GM12801 (cell line): ENCODE data around the gene FIP1L1.

ENCODE experiments used
- CTCF ChIP-seq: IDR thresholded peaks from one replicate; pipeline ENCODE4 v1.5.1; 2011; ENCODE audit warnings: control low read depth; ENCODE audit not compliant: insufficient read length; ENCODE audit errors: extremely low read depth

Gene FIP1L1

GRCh38 chr4:53441564-53441963 is 64.1 kb downstream of the FIP1L1 start:
- no peak for TF ChIP-seq CTCF

GRCh38 chr4:53444954-53445353 is 67.5 kb downstream of the FIP1L1 start:
- TF ChIP-seq CTCF: no peak

- TF ChIP-seq CTCF: no peak
Observed at GRCh38 chr4:53450773-53451172, 73.3 kb downstream of the FIP1L1 start.

- no peak for TF ChIP-seq CTCF
Observed at GRCh38 chr4:53453385-53453784, 75.9 kb downstream of the FIP1L1 start.

DNA sequence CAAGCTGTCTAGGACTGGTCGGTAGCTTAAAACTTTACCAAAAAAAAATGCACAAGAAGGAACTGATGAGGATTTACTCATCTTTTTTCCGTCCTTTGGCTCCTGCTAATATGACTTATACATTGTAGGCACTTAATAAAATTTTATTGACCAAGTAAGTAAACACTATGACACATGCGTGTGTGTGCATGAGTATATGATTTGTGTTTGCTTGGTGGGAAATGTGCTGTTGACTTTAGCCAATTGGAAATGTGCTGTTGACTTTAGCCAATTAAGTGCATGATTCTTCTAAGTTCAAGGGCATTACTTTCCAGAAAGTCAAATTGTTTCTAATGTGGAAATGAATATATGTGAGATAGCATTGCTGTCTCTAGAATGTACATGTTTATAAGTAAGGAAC is 78.3 kb downstream of the FIP1L1 start:
- TF ChIP-seq CTCF: no peak

DNA sequence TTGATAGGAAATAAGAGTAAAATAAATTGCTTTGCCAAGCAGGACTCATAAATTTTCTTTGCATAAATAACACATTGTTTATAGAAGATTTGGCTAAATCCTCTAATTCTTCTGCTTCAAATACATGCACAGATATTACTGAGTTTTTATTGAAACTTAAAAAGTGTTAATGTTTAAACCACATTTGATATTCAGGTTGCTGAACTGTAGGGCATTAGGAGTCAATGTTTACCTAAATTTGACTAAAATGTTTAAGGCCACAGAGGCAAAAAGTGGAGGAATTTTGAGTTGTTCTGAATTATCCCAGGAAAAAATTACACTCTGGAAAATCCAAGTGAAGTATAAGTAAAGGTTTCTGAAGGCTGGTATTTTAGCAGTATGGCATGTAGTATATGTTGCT is 78.7 kb downstream of the FIP1L1 start:
- no peak for TF ChIP-seq CTCF

GRCh38 chr4:53459548-53459947 is 82.1 kb downstream of the FIP1L1 start:
- no peak for TF ChIP-seq CTCF

DNA sequence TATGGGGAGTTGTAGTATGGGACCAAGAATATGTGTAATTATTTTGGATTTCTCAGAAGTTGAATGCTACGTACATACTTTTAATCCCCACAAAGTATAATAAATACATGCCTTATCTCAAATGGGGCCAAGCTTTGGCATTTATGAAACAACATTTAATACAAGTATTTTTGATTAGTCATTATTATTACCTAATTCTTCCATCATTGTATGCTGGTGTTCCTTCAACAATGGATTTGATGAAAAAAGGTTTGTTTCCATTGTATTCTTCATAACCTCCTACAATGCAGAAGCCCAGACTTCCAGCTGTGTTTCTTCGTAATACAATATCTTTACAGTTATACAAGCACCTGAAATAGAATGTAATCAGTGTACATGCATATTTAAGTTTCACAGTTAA is 83.8 kb downstream of the FIP1L1 start:
- TF ChIP-seq CTCF: no peak
